Measurements from ENCODE around the gene ZFYVE1. TPM values are rescaled to one million over a fixed set of nuclear protein-coding genes. Genes with fewer than 3 reads are reported as not detected.
A peak's percentile ranks its signal among the peaks of the same experiment; 100 is the strongest.

Gene ZFYVE1
- total and polyA plus RNA-seq, 2 of the 13 experiments (the other 11 are each of a cell fraction or from before 2014, with no cell fraction given) = 2.6 to 5.3 TPM

GRCh38 chr14:72926292-72927028 is 100.4 kb downstream of the ZFYVE1 start, which contains the start of gene DCAF4 (continued):
- no peak for TF ChIP-seq ZBTB40 (IDR thresholded peaks at IDR 0.05)
- TF ChIP-seq ZBTB40 (CRISPR knock-in tag; IDR thresholded peaks at IDR 0.05) = peak; percentile 40; the same call in 1 of the 2 replicates
- peak; percentile 87 for TF ChIP-seq DMAP1 (CRISPR knock-in tag; IDR thresholded peaks at IDR 0.05)
- peak; percentile 68; the same call in 1 of the 2 replicates for TF ChIP-seq MXD4 (CRISPR knock-in tag; IDR thresholded peaks at IDR 0.05)
- no peak for TF ChIP-seq SNAPC4 (CRISPR knock-in tag; IDR thresholded peaks at IDR 0.05)
- TF ChIP-seq RERE (CRISPR knock-in tag; IDR thresholded peaks at IDR 0.05; ENCODE audit: low read depth) = 0 out of 2 replicates have a peak, but pooled peaks have one; percentile 40

Measured in HepG2 (cell line).